Loucy (cell line): Measurements from ENCODE around the gene SLC7A1.

Experiments used
- EZH2phosphoT487 ChIP-seq: fragments of 200-600 bp; IDR thresholded peaks from 2 replicates; pipeline ENCODE4 v1.6.1; 2018; ENCODE audit warnings: antibody characterized with exemption, mild to moderate bottlenecking, moderate library complexity, borderline replicate concordance
- TF ChIP-seq, protein P1 (sequence below): fragments of 200-600 bp; sonication (generic); conservative IDR thresholded peaks from 2 replicates; pipeline ENCODE4 v1.5.1; 2014; ENCODE audit warnings: mild to moderate bottlenecking, antibody characterized with exemption, low read length

- TF ChIP-seq, protein P1, sequence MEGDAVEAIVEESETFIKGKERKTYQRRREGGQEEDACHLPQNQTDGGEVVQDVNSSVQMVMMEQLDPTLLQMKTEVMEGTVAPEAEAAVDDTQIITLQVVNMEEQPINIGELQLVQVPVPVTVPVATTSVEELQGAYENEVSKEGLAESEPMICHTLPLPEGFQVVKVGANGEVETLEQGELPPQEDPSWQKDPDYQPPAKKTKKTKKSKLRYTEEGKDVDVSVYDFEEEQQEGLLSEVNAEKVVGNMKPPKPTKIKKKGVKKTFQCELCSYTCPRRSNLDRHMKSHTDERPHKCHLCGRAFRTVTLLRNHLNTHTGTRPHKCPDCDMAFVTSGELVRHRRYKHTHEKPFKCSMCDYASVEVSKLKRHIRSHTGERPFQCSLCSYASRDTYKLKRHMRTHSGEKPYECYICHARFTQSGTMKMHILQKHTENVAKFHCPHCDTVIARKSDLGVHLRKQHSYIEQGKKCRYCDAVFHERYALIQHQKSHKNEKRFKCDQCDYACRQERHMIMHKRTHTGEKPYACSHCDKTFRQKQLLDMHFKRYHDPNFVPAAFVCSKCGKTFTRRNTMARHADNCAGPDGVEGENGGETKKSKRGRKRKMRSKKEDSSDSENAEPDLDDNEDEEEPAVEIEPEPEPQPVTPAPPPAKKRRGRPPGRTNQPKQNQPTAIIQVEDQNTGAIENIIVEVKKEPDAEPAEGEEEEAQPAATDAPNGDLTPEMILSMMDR, result no peak
- no peak for TF ChIP-seq EZH2phosphoT487
These were observed 70.8 kb downstream of the SLC7A1 start for GRCh38 chr13:29524641-29525040.
